GM13976 (cell line): ENCODE results near the gene GON7.
"Not testable (repeated sequence)": the region's sequence is repeated elsewhere in the genome, so short reads cannot be mapped to it uniquely, and the experiment has no call there.

Source experiments
- DNase-seq: peaks from one replicate; pipeline ENCODE4 v3.0.0; 2012; ENCODE audit warnings: low spot score
- CTCF ChIP-seq: IDR thresholded peaks from 2 replicates; pipeline ENCODE4 v1.5.1; 2012; ENCODE audit warnings: borderline replicate concordance, mild to moderate bottlenecking; ENCODE audit not compliant: insufficient read depth; ENCODE audit errors: extremely low read depth, missing control alignments, control extremely low read depth
- in situ Hi-C: fragments of 300-500 bp; cut with MboI; formaldehyde crosslinking; loops from one replicate; pipeline ENCODE4 v1.12.0; 2022; ENCODE audit warnings: low sequenced_read_pairs, mixed read lengths, inconsistent platforms; ENCODE audit not compliant: unreplicated experiment

Gene GON7

GRCh38 chr14:93234798-93235197 lies 27.9 kb upstream of the GON7 start:
- in situ Hi-C loops = loop anchor here (10.0 kb wide), 1 partner anchor 310 kb away; no protein-coding TSS in a partner anchor
- TF ChIP-seq CTCF = no peak
- DNase-seq = no peak

- not testable (repeated sequence) for DNase-seq
- in situ Hi-C loops = loop anchor here (10.0 kb wide), 1 partner anchor 312 kb away; no protein-coding TSS in a partner anchor
Observed at GRCh38 chr14:93233078-93233477, 26.2 kb upstream of the GON7 start.

- no peak for TF ChIP-seq CTCF
- no peak for DNase-seq
- in situ Hi-C loops = loop anchor here (10.0 kb wide), 1 partner anchor 313 kb away; no protein-coding TSS in a partner anchor
Observed at GRCh38 chr14:93232159-93232558, 25.3 kb upstream of the GON7 start.

- peak; percentile 55 for DNase-seq
- no peak for TF ChIP-seq CTCF
- in situ Hi-C loops = loop anchor here (10.0 kb wide), 1 partner anchor 313 kb away; no protein-coding TSS in a partner anchor
Observed at GRCh38 chr14:93231129-93231979, 24.5 kb upstream of the GON7 start.

- DNase-seq = peak; percentile 37
- no peak for TF ChIP-seq CTCF
- in situ Hi-C loops = loop anchor here (10.0 kb wide), 1 partner anchor 314 kb away; no protein-coding TSS in a partner anchor
Observed at GRCh38 chr14:93230539-93230938, 23.7 kb upstream of the GON7 start.

GRCh38 chr14:93228550-93228949 lies 21.7 kb upstream of the GON7 start:
- in situ Hi-C loops = no loop called here
- no peak for TF ChIP-seq CTCF
- no peak for DNase-seq

GRCh38 chr14:93223565-93223964 lies 16.7 kb upstream of the GON7 start:
- no peak for TF ChIP-seq CTCF
- in situ Hi-C loops = no loop called here

More at GRCh38 chr14:93223565-93223964, 16.7 kb upstream of the GON7 start:
- DNase-seq = no peak
